HCT116 (cell line): Measurements from ENCODE around the gene PTPRF. TPM values are rescaled to one million over a fixed set of nuclear protein-coding genes. Genes with fewer than 3 reads are reported as not detected.
A peak's percentile ranks its signal among the peaks of the same experiment; 100 is the strongest.

Source experiments
- ATAC-seq: fragments of 200-7000 bp; cut with Tn5 transposase; 2 replicates; pipeline ENCODE4 v1.9.1; 2020; ENCODE audit warnings: mild to moderate bottlenecking, moderate library complexity
- BruUV-seq: library from RNA; stranded (reverse); fragments of 400-500 nt; replicated peaks from 2 replicates; lab custom pipeline; 2021; lab: Mats Ljungman, UMichigan
- CTCF ChIA-PET: fragments of 300-600 bp; sonication (Branson Sonifier 250); formaldehyde crosslinking; loops from one replicate; lab custom pipeline; 2021; ENCODE audit warnings: antibody characterized with exemption; lab: Charles Lee
- POLR2A ChIA-PET: fragments of 300-600, 350-600 bp; sonication (Branson Sonifier 250); formaldehyde crosslinking; loops from one replicate; lab custom pipeline; 2021; ENCODE audit warnings: antibody characterized with exemption; lab: Charles Lee
- RAD21 ChIA-PET, 2 experiments: fragments of 300-600 bp; sonication (Branson Sonifier 250); formaldehyde crosslinking; loops; one replicate each; lab custom pipeline; 2023; ENCODE audit warnings: low total read pairs in 2 of 2; ENCODE audit not compliant: uncharacterized antibody in 2 of 2, unreplicated experiment in 2 of 2, low non-redundant PET in 1 of 2; lab: Charles Lee
- DNase-seq: peaks from one replicate; pipeline ENCODE4 v3.0.0-alpha.2; 2010; ENCODE audit warnings: low read depth, low spot score
- H2AFZ ChIP-seq: fragments of 200-600 bp; shearing (Covaris generic), sonication (generic); 2 replicates; pipeline ENCODE4 v1.6.1; 2017; ENCODE audit warnings: low read depth, mixed run types, mixed read lengths, antibody characterized with exemption, low read length; ENCODE audit not compliant: poor library complexity, severe bottlenecking
- H3K27ac ChIP-seq: 2 replicates; pipeline ENCODE4 v1.5.1; 2012; ENCODE audit warnings: low read depth, low read length
- H3K27me3 ChIP-seq: fragments of 200-600 bp; sonication (generic); 2 replicates; pipeline ENCODE4 v1.6.1; 2016; ENCODE audit warnings: mixed run types, low read length, mixed read lengths; ENCODE audit not compliant: insufficient read depth
- H3K36me3 ChIP-seq, 2 experiments: fragments of 200-500 bp in 1 of 2; fragments of 200-600 bp in 1 of 2; sonication (Bioruptor generic) in 1 of 2; sonication (generic) in 1 of 2; 2 replicates each; pipeline versions ENCODE4 v1.5.1 to v1.6.1; 2014 to 2016; ENCODE audit warnings: low read length in 2 of 2, inconsistent platforms in 1 of 2, mixed read lengths in 1 of 2, mixed run types in 1 of 2; ENCODE audit not compliant: insufficient read depth in 2 of 2, control insufficient read depth in 1 of 2
- H3K4me1 ChIP-seq, 2 experiments: fragments of 200-600 bp in 1 of 2; sonication (generic) in 1 of 2; 2 replicates each; pipeline versions ENCODE4 v1.5.1 to v1.6.1; 2012 to 2017; ENCODE audit warnings: low read length in 2 of 2, inconsistent platforms in 1 of 2, mild to moderate bottlenecking in 1 of 2, mixed read lengths in 1 of 2, mixed run types in 1 of 2, moderate library complexity in 1 of 2; ENCODE audit not compliant: insufficient read depth in 2 of 2, control insufficient read depth in 1 of 2
- H3K4me2 ChIP-seq: fragments of 200-600 bp; sonication (generic); 2 replicates; pipeline ENCODE4 v1.6.1; 2017; ENCODE audit warnings: mixed run types, low read length, mixed read lengths
- H3K4me3 ChIP-seq, 2 experiments: fragments of 200-600 bp in 1 of 2; sonication (generic) in 1 of 2; replicated peaks in 1 of 2; 2 replicates each; pipeline ENCODE4 v1.5.1; 2011 to 2016; ENCODE audit warnings: low read length in 2 of 2, control low read depth in 1 of 2, low read depth in 1 of 2, mild to moderate bottlenecking in 1 of 2, mixed read lengths in 1 of 2, mixed run types in 1 of 2
- H3K79me2 ChIP-seq: fragments of 200-600 bp; sonication (generic); 2 replicates; pipeline ENCODE4 v1.6.1; 2017; ENCODE audit warnings: mild to moderate bottlenecking, mixed run types, low read length, moderate library complexity, mixed read lengths; ENCODE audit not compliant: insufficient read depth
- H3K9ac ChIP-seq: fragments of 200-600 bp; sonication (generic); 2 replicates; pipeline ENCODE4 v1.6.1; 2016; ENCODE audit warnings: low read length, mixed read lengths
- H3K9me2 ChIP-seq: fragments of 200-600 bp; sonication (generic), shearing (Covaris generic); 2 replicates; pipeline ENCODE4 v1.6.1; 2017; ENCODE audit warnings: mixed run types, mild to moderate bottlenecking, moderate library complexity; ENCODE audit not compliant: insufficient read depth
- H3K9me3 ChIP-seq, 2 experiments: fragments of 200-500 bp in 1 of 2; fragments of 200-600 bp in 1 of 2; sonication (Bioruptor generic) in 1 of 2; sonication (generic) in 1 of 2; 2 replicates each; pipeline ENCODE4 v1.6.1; 2014 to 2017; ENCODE audit warnings: low read length in 2 of 2, mixed read lengths in 2 of 2, inconsistent platforms in 1 of 2, low read depth in 1 of 2, mild to moderate bottlenecking in 1 of 2, mixed run types in 1 of 2, moderate library complexity in 1 of 2; ENCODE audit not compliant: control insufficient read depth in 1 of 2, insufficient read depth in 1 of 2
- H4K20me1 ChIP-seq: fragments of 200-600 bp; sonication (generic), shearing (Covaris generic); 2 replicates; pipeline ENCODE4 v1.6.1; 2017; ENCODE audit warnings: mixed run types, mild to moderate bottlenecking, moderate library complexity; ENCODE audit not compliant: insufficient read depth
- CBX3 ChIP-seq: IDR thresholded peaks from 2 replicates; pipeline ENCODE4 v1.6.1; 2012; ENCODE audit warnings: low read depth
- CEBPB ChIP-seq: IDR thresholded peaks from 2 replicates; pipeline ENCODE4 v1.6.1; 2012; ENCODE audit warnings: low read depth
- EGR1 ChIP-seq: IDR thresholded peaks from 2 replicates; pipeline ENCODE4 v1.6.1; 2012; ENCODE audit warnings: low read depth
- ELF1 ChIP-seq: IDR thresholded peaks from 2 replicates; pipeline ENCODE4 v1.6.1; 2012; ENCODE audit warnings: low read depth, borderline replicate concordance
- EZH2 ChIP-seq: fragments of 200-600 bp; sonication (generic); IDR thresholded peaks from 2 replicates; pipeline ENCODE4 v1.6.1; 2017; ENCODE audit warnings: antibody characterized with exemption, mixed run types
- EZH2phosphoT487 ChIP-seq: fragments of 200-600 bp; IDR thresholded peaks from 2 replicates; pipeline ENCODE4 v1.6.1; 2018; ENCODE audit warnings: antibody characterized with exemption, borderline replicate concordance
- FOSL1 ChIP-seq: IDR thresholded peaks from 2 replicates; pipeline ENCODE4 v1.6.1; 2012; ENCODE audit warnings: low read depth
- JUND ChIP-seq: IDR thresholded peaks from 2 replicates; pipeline ENCODE4 v1.6.1; 2012
- POLR2A ChIP-seq: IDR thresholded peaks from 2 replicates; pipeline ENCODE4 v1.7.0; 2011; ENCODE audit warnings: borderline replicate concordance; ENCODE audit not compliant: insufficient read depth, insufficient read length; ENCODE audit errors: extremely low read depth
- POLR2AphosphoS5 ChIP-seq: IDR thresholded peaks from 2 replicates; pipeline ENCODE4 v1.6.1; 2011; ENCODE audit warnings: mild to moderate bottlenecking, low read depth, low read length, moderate library complexity
- RAD21 ChIP-seq: IDR thresholded peaks from 2 replicates; pipeline ENCODE4 v1.6.1; 2012; ENCODE audit warnings: low read depth, mild to moderate bottlenecking
- SIN3A ChIP-seq: IDR thresholded peaks from 2 replicates; pipeline ENCODE4 v1.6.1; 2012; ENCODE audit warnings: low read depth
- SP1 ChIP-seq: IDR thresholded peaks from 2 replicates; pipeline ENCODE4 v1.6.1; 2012; ENCODE audit warnings: low read depth
- SRF ChIP-seq: IDR thresholded peaks from 2 replicates; pipeline ENCODE4 v1.6.1; 2012; ENCODE audit warnings: low read depth
- TCF7L2 ChIP-seq: IDR thresholded peaks from 2 replicates; pipeline ENCODE4 v1.7.0; 2011; ENCODE audit warnings: borderline replicate concordance, inconsistent platforms; ENCODE audit not compliant: insufficient read depth, insufficient read length; ENCODE audit errors: extremely low read depth
- YY1 ChIP-seq: IDR thresholded peaks from 2 replicates; pipeline ENCODE4 v1.6.1; 2011; ENCODE audit warnings: low read length, low read depth, moderate library complexity, mild to moderate bottlenecking; ENCODE audit not compliant: insufficient replicate concordance; ENCODE audit errors: extremely low read depth
- ZBTB33 ChIP-seq: IDR thresholded peaks from 2 replicates; pipeline ENCODE4 v1.6.1; 2011; ENCODE audit warnings: mild to moderate bottlenecking, low read length, moderate library complexity; ENCODE audit not compliant: insufficient replicate concordance; ENCODE audit errors: extremely low read depth
- ZNF274 ChIP-seq: fragments of 200-500 bp; sonication (Bioruptor generic); IDR thresholded peaks from 2 replicates; pipeline ENCODE4 v1.6.1; 2014; ENCODE audit warnings: mild to moderate bottlenecking, low read depth, low read length, inconsistent platforms
- intact Hi-C: fragments of 100-400 bp; cut with micrococcal nuclease; formaldehyde crosslinking; loops from 2 replicates; pipeline ENCODE4 v1.10.0; 2022
- total RNA-seq: library from RNA; stranded (reverse); gene quantifications from one replicate; pipeline ENCODE4 v1.2.1, GENCODE V29; 2021; ENCODE audit not compliant: unreplicated experiment
- TF ChIP-seq, protein P1 (sequence below): IDR thresholded peaks from 2 replicates; pipeline ENCODE4 v1.6.1; 2012
- TF ChIP-seq, protein P2 (sequence below), 3 experiments: fragments of 200-600 bp in 1 of 3; sonication (generic) in 1 of 3; IDR thresholded peaks in 2 of 3; conservative IDR thresholded peaks in 1 of 3; 2 replicates each; pipeline ENCODE4 v1.5.1; 2012 to 2017; ENCODE audit warnings: low read depth in 2 of 3, low read length in 2 of 3, antibody characterized with exemption in 1 of 3, borderline replicate concordance in 1 of 3, control low read depth in 1 of 3, mild to moderate bottlenecking in 1 of 3, mixed read lengths in 1 of 3, mixed run types in 1 of 3, moderate library complexity in 1 of 3; ENCODE audit not compliant: insufficient read depth in 1 of 3

Gene PTPRF
- total RNA-seq, 1 experiment from 2014 or later: 224 TPM

GRCh38 chr1:43582162-43582566 lies 51.5 kb downstream of the PTPRF start:
- TF ChIP-seq ZBTB33: no peak
- TF ChIP-seq SP1: peak; percentile 94
- peak; percentile 47 for TF ChIP-seq RAD21
- 0 out of 2 replicates have a peak, but pooled peaks have one; percentile 81 for TF ChIP-seq SIN3A
- TF ChIP-seq EGR1: no peak; the same call in 1 of the 2 replicates
- no peak for TF ChIP-seq CEBPB
- peak; percentile 10 for TF ChIP-seq YY1
- TF ChIP-seq POLR2AphosphoS5: peak; percentile 68
- TF ChIP-seq, protein P1, sequence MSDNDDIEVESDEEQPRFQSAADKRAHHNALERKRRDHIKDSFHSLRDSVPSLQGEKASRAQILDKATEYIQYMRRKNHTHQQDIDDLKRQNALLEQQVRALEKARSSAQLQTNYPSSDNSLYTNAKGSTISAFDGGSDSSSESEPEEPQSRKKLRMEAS: peak; percentile 97
- peak; percentile 70 for TF ChIP-seq TCF7L2
- TF ChIP-seq SRF: no peak
- TF ChIP-seq ELF1: no peak
- no peak for TF ChIP-seq POLR2A
- no peak for TF ChIP-seq EZH2phosphoT487
- TF ChIP-seq JUND: peak; percentile 98
- no peak for TF ChIP-seq ZNF274
- TF ChIP-seq EZH2: no peak
- TF ChIP-seq, protein P2, sequence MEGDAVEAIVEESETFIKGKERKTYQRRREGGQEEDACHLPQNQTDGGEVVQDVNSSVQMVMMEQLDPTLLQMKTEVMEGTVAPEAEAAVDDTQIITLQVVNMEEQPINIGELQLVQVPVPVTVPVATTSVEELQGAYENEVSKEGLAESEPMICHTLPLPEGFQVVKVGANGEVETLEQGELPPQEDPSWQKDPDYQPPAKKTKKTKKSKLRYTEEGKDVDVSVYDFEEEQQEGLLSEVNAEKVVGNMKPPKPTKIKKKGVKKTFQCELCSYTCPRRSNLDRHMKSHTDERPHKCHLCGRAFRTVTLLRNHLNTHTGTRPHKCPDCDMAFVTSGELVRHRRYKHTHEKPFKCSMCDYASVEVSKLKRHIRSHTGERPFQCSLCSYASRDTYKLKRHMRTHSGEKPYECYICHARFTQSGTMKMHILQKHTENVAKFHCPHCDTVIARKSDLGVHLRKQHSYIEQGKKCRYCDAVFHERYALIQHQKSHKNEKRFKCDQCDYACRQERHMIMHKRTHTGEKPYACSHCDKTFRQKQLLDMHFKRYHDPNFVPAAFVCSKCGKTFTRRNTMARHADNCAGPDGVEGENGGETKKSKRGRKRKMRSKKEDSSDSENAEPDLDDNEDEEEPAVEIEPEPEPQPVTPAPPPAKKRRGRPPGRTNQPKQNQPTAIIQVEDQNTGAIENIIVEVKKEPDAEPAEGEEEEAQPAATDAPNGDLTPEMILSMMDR (IDR thresholded peaks at IDR 0.05 in 2 of 3, conservative IDR thresholded peaks at IDR 0.05 in 1 of 3; ENCODE audit: borderline replicate concordance in 1 of 3, insufficient read depth in 1 of 3, low read depth in 2 of 3, low read length in 2 of 3): no peak
- TF ChIP-seq FOSL1: peak; percentile 93
- no peak for TF ChIP-seq CBX3
- H3K4me2 ChIP-seq: peak overlapping the region; percentile 61
- H4K20me1 ChIP-seq: no peaks in the 10 kb centered on the region
- intact Hi-C loops: loop anchor here (2.0 kb wide), 1 partner anchor 51 kb away; the partner anchor contains the start of gene PTPRF
- no TSS peak for BruUV-seq
- H3K79me2 ChIP-seq: peaks cover 35% of the 10 kb centered on the region; the same call in 1 of the 2 replicates
- no peaks in the 10 kb centered on the region for H3K9me3 ChIP-seq
- H3K36me3 ChIP-seq: peaks cover 11 to 43% of the 10 kb centered on the region in 2 experiments; a peak in 3 of 4 replicates
- H3K27ac ChIP-seq: peak overlapping the region; percentile 92
- peak; percentile 93 for DNase-seq
- H3K4me3 ChIP-seq: peak overlapping the region in 1 of 2 experiments; percentile 12; a peak in 1 of 4 replicates
- ATAC-seq: peak; percentile 98
- H2AFZ ChIP-seq: no peak overlapping the region
- no peaks in the 10 kb centered on the region for H3K9me2 ChIP-seq
- RAD21 ChIA-PET: no interaction called here
- CTCF ChIA-PET: interaction anchor here (1.0 to 1.1 kb wide), 2 partner anchors 9 to 53 kb away, joined by 3 to 4 read pairs; no protein-coding TSS in a partner anchor
- H3K27me3 ChIP-seq: no peaks in the 10 kb centered on the region
- peak overlapping the region; percentile 45 for H3K9ac ChIP-seq
- POLR2A ChIA-PET: interaction anchor here (0.6 kb wide), 1 partner anchor 68 kb away, joined by 6 read pairs; the partner anchor contains the start of gene KDM4A
- peaks cover 19 to 34% of the 10 kb centered on the region in 2 experiments for H3K4me1 ChIP-seq
